ENCODE results near the gene KRT83.

- TF ChIP-seq POLR2AphosphoS5 (IDR thresholded peaks at IDR 0.05; ENCODE audit: low read depth, low read length) (no peak), POLR2A (IDR thresholded peaks at IDR 0.05; ENCODE audit: low read depth, low read length) (no peak)
Observed at GRCh38 chr12:52314511-52314910, 6.7 kb downstream of the KRT83 start.
